ENCODE data around the gene SHROOM4.

Gene SHROOM4

GRCh38 chrX:50712777-50713176 is 101.2 kb downstream of the SHROOM4 start:
- Mint-ChIP-seq H3K27ac (peak overlapping the region in 1 of 3 experiments; percentile 62), H3K9me3 (no peaks in the 10 kb centered on the region), H3K27me3 (ENCODE audit: low read depth) (no peaks in the 10 kb centered on the region), H3K4me1 (peaks cover 16% of the 10 kb centered on the region), H3K4me3 (no peak overlapping the region), H3K36me3 (ENCODE audit: low read depth) (peaks cover 3% of the 10 kb centered on the region)
- no peak for TF ChIP-seq CTCF (IDR thresholded peaks at IDR 0.05; ENCODE audit: unreplicated experiment in 3 of 3)

GRCh38 chrX:50711907-50712306 is 102.1 kb downstream of the SHROOM4 start:
- no peaks in the 10 kb centered on the region for H3K36me3 Mint-ChIP-seq (ENCODE audit: low read depth)
- TF ChIP-seq CTCF (IDR thresholded peaks at IDR 0.05; ENCODE audit: unreplicated experiment in 3 of 3) = no peak
- no peaks in the 10 kb centered on the region for H3K9me3 Mint-ChIP-seq
- no peak overlapping the region for H3K27ac Mint-ChIP-seq
- no peaks in the 10 kb centered on the region for H3K27me3 Mint-ChIP-seq (ENCODE audit: low read depth)
- peaks cover 21% of the 10 kb centered on the region for H3K4me1 Mint-ChIP-seq
- H3K4me3 Mint-ChIP-seq = no peak overlapping the region

- H3K36me3 Mint-ChIP-seq (ENCODE audit: low read depth) = no peaks in the 10 kb centered on the region
Measured at GRCh38 chrX:50707955-50708699, 105.9 kb downstream of the SHROOM4 start.

GRCh38 chrX:50707405-50707804 is 106.6 kb downstream of the SHROOM4 start:
- Mint-ChIP-seq H3K4me1 (peaks cover 37% of the 10 kb centered on the region), H3K27ac (peak overlapping the region; percentile 69 to 92 (median 73)), H3K36me3 (ENCODE audit: low read depth) (no peaks in the 10 kb centered on the region), H3K27me3 (ENCODE audit: low read depth) (no peaks in the 10 kb centered on the region), H3K9me3 (no peaks in the 10 kb centered on the region), H3K4me3 (no peak overlapping the region)
- no peak for TF ChIP-seq CTCF (IDR thresholded peaks at IDR 0.05; ENCODE audit: unreplicated experiment in 3 of 3)

More at GRCh38 chrX:50707955-50708699, 105.9 kb downstream of the SHROOM4 start:
- no peak for TF ChIP-seq CTCF (IDR thresholded peaks at IDR 0.05; ENCODE audit: unreplicated experiment in 3 of 3)
- Mint-ChIP-seq H3K4me1 (peaks cover 37% of the 10 kb centered on the region), H3K9me3 (no peaks in the 10 kb centered on the region), H3K4me3 (peak overlapping the region in 1 of 3 experiments; percentile 16), H3K27ac (peak overlapping the region; percentile 69 to 92 (median 73)), H3K27me3 (ENCODE audit: low read depth) (no peaks in the 10 kb centered on the region)

GRCh38 chrX:50705042-50705441 is 109.0 kb downstream of the SHROOM4 start:
- Mint-ChIP-seq H3K4me3 (no peak overlapping the region), H3K4me1 (peaks cover 37% of the 10 kb centered on the region), H3K27me3 (ENCODE audit: low read depth) (no peaks in the 10 kb centered on the region), H3K36me3 (ENCODE audit: low read depth) (no peaks in the 10 kb centered on the region), H3K27ac (peak overlapping the region; percentile 16 to 48 (median 30)), H3K9me3 (no peaks in the 10 kb centered on the region)
- TF ChIP-seq CTCF (IDR thresholded peaks at IDR 0.05; ENCODE audit: unreplicated experiment in 3 of 3) = no peak

- H3K4me3 Mint-ChIP-seq = no peak overlapping the region
- H3K9me3 Mint-ChIP-seq = no peaks in the 10 kb centered on the region
- H3K36me3 Mint-ChIP-seq (ENCODE audit: low read depth) = no peaks in the 10 kb centered on the region
- peaks cover 37% of the 10 kb centered on the region for H3K4me1 Mint-ChIP-seq
- no peak for TF ChIP-seq CTCF (IDR thresholded peaks at IDR 0.05; ENCODE audit: unreplicated experiment in 3 of 3)
- H3K27ac Mint-ChIP-seq = peak overlapping the region in 1 of 3 experiments; percentile 16
- H3K27me3 Mint-ChIP-seq (ENCODE audit: low read depth) = no peaks in the 10 kb centered on the region
Measured at GRCh38 chrX:50704360-50704759, 109.6 kb downstream of the SHROOM4 start.

All from nephron (organoid).